GM12878 (cell line): ENCODE results near the gene ZNF334. TPM values are rescaled to one million over a fixed set of nuclear protein-coding genes. Genes with fewer than 3 reads are reported as not detected.
A peak's percentile ranks its signal among the peaks of the same experiment; 100 is the strongest.

Source experiments
- ATAC-seq: fragments of 200-7000 bp; cut with Tn5 transposase; 3 replicates; pipeline ENCODE4 v1.9.1; 2020; ENCODE audit warnings: mild to moderate bottlenecking, moderate library complexity
- BruUV-seq: library from RNA; stranded (reverse); fragments of 400-500 nt; replicated peaks from 2 replicates; lab custom pipeline; 2021; lab: Mats Ljungman, UMichigan
- CTCF ChIA-PET: fragments of 300-600 bp; sonication (Branson Sonifier 250); formaldehyde crosslinking; extraction: SDS; loops from one replicate; lab custom pipeline; 2021; ENCODE audit warnings: inconsistent platforms; lab: Yijun Ruan, JAX
- POLR2A ChIA-PET: fragments of 350-600 bp; formaldehyde crosslinking; extraction: SDS; loops from one replicate; lab custom pipeline; 2021; ENCODE audit warnings: inconsistent platforms; lab: Charles Lee
- RAD21 ChIA-PET: fragments of 300-600 bp; sonication (Branson Sonifier 250); formaldehyde crosslinking; loops from one replicate; lab custom pipeline; 2023; ENCODE audit warnings: antibody characterized with exemption; ENCODE audit not compliant: unreplicated experiment; lab: Charles Lee
- SMC1A ChIA-PET: fragments of 300-600 bp; sonication (Branson Sonifier 250); formaldehyde crosslinking; loops from one replicate; lab custom pipeline; 2023; ENCODE audit not compliant: unreplicated experiment, uncharacterized antibody; lab: Charles Lee
- DNase-seq: peaks from one replicate; pipeline ENCODE4 v3.0.0-alpha.2; 2011; ENCODE audit warnings: low read depth, low spot score
- FAIRE-seq: peaks from 3 replicates; lab custom pipeline; 2011; peaks lifted over from hg19 to GRCh38; lab: Jason Lieb, UNC
- H2AFZ ChIP-seq: 2 replicates; pipeline ENCODE4 v1.6.0; 2011; ENCODE audit warnings: low read depth, low read length, control low read depth; ENCODE audit not compliant: control insufficient read depth
- H3K27ac ChIP-seq: 2 replicates; pipeline ENCODE4 v1.5.1; 2011; ENCODE audit warnings: control low read depth; ENCODE audit not compliant: control insufficient read depth, insufficient read depth
- H3K27me3 ChIP-seq, 2 experiments: replicated peaks in 1 of 2; 2 replicates each; pipeline versions ENCODE4 v1.6.0 to v1.6.1; 2011; ENCODE audit warnings: low read length in 1 of 2; ENCODE audit not compliant: control insufficient read depth in 2 of 2, insufficient read depth in 2 of 2
- H3K36me3 ChIP-seq, 2 experiments: 2 replicates each; pipeline ENCODE4 v1.5.1; 2011; ENCODE audit warnings: low read length in 1 of 2; ENCODE audit not compliant: control insufficient read depth in 2 of 2, insufficient read depth in 2 of 2
- H3K4me1 ChIP-seq: 2 replicates; pipeline ENCODE4 v1.6.1; 2011; ENCODE audit warnings: mild to moderate bottlenecking, low read length, moderate library complexity, mixed read lengths; ENCODE audit not compliant: control insufficient read depth, insufficient read depth
- H3K4me2 ChIP-seq: 2 replicates; pipeline ENCODE4 v1.6.0; 2011; ENCODE audit warnings: control low read depth; ENCODE audit not compliant: control insufficient read depth, insufficient read depth
- H3K4me3 ChIP-seq: fragments of 200-600 bp; sonication (generic); 2 replicates; pipeline ENCODE4 v1.5.1; 2016
- H3K79me2 ChIP-seq: 2 replicates; pipeline ENCODE4 v1.6.0; 2011; ENCODE audit warnings: low read length; ENCODE audit not compliant: control insufficient read depth, insufficient read depth
- H3K9ac ChIP-seq: 2 replicates; pipeline ENCODE4 v1.8.0; 2011; ENCODE audit warnings: low read length, control low read depth, mixed read lengths; ENCODE audit not compliant: control insufficient read depth, insufficient read depth
- H3K9me3 ChIP-seq: replicated peaks from 3 replicates; pipeline ENCODE4 v1.5.1; 2011; ENCODE audit warnings: mild to moderate bottlenecking, low read length; ENCODE audit not compliant: control insufficient read depth, insufficient read depth
- H4K20me1 ChIP-seq: 2 replicates; pipeline ENCODE4 v1.6.0; 2011; ENCODE audit not compliant: control insufficient read depth, insufficient read depth
- ATF2 ChIP-seq: IDR thresholded peaks from 2 replicates; pipeline ENCODE4 v1.6.1; 2012; ENCODE audit warnings: low read length, inconsistent platforms
- CEBPZ ChIP-seq: fragments of 150-350 bp; IDR thresholded peaks from 2 replicates; pipeline ENCODE4 v1.6.1; 2016; ENCODE audit warnings: low read depth, low read length
- E4F1 ChIP-seq: fragments of 450-650 bp; IDR thresholded peaks from 2 replicates; pipeline ENCODE4 v1.6.1; 2018; ENCODE audit warnings: borderline replicate concordance, mild to moderate bottlenecking; ENCODE audit not compliant: partially characterized antibody
- IKZF1 ChIP-seq: fragments of 450-650 bp; conservative IDR thresholded peaks from 2 replicates; pipeline ENCODE4 v1.6.1; 2017; ENCODE audit warnings: antibody characterized with exemption, mild to moderate bottlenecking
- IKZF2 ChIP-seq, 2 experiments: fragments of 450-650 bp; IDR thresholded peaks; 2 replicates each; pipeline ENCODE4 v1.6.1; 2017; ENCODE audit warnings: mild to moderate bottlenecking in 2 of 2, moderate library complexity in 2 of 2
- LARP7 ChIP-seq: fragments of 450-650 bp; IDR thresholded peaks from 2 replicates; pipeline ENCODE4 v1.6.1; 2017; ENCODE audit warnings: mild to moderate bottlenecking
- MEF2B ChIP-seq: fragments of 450-650 bp; IDR thresholded peaks from 2 replicates; pipeline ENCODE4 v1.6.1; 2018; ENCODE audit warnings: mild to moderate bottlenecking, moderate library complexity; ENCODE audit not compliant: partially characterized antibody, poor library complexity, severe bottlenecking
- NFIC ChIP-seq: IDR thresholded peaks from 2 replicates; pipeline ENCODE4 v1.6.1; 2012; ENCODE audit warnings: low read depth, mild to moderate bottlenecking, inconsistent platforms, low read length, moderate library complexity
- RUNX3 ChIP-seq: IDR thresholded peaks from 2 replicates; pipeline ENCODE4 v1.6.1; 2012; ENCODE audit warnings: low read length, inconsistent platforms
- SPI1 ChIP-seq: IDR thresholded peaks from 2 replicates; pipeline ENCODE4 v1.6.1; 2011; ENCODE audit warnings: low read depth, mild to moderate bottlenecking, low read length, moderate library complexity, borderline replicate concordance; ENCODE audit not compliant: insufficient read depth
- USF2 ChIP-seq: IDR thresholded peaks from 2 replicates; pipeline ENCODE4 v1.6.1; 2011; ENCODE audit warnings: low read depth, low read length, improper control_type of control experiment, borderline replicate concordance
- ZNF384 ChIP-seq: IDR thresholded peaks from 2 replicates; pipeline ENCODE4 v1.6.1; 2012; ENCODE audit warnings: low read depth, mild to moderate bottlenecking, low read length, improper control_type of control experiment, borderline replicate concordance
- WGBS: methylation state at CpG from one replicate; pipeline ENCODE4 v1.1.6; 2016; ENCODE audit warnings: low lambda C conversion rate; ENCODE audit not compliant: insufficient replicate concordance, insufficient coverage; ENCODE audit errors: missing lambda C conversion rate; 5-methylcytosine and 5-hydroxymethylcytosine counted together
- in situ Hi-C: fragments of 300-500 bp; cut with MboI; formaldehyde crosslinking; loops from 9 replicates; pipeline ENCODE4 v1.14.3; 2018; ENCODE audit warnings: mixed read lengths
- intact Hi-C: fragments of 100-400 bp; cut with micrococcal nuclease; formaldehyde crosslinking; loops from one replicate; pipeline ENCODE4 v1.14.2; 2022; ENCODE audit not compliant: unreplicated experiment
- polyA plus RNA-seq, 11 experiments: library from polyadenylated mRNA; depleted of rRNA in 4 of 11; unstranded in 6 of 11; stranded (reverse) in 5 of 11; fragments of >200 nt; fragmentation: Nextera tagmentation in 4 of 11; fragmentation: Illumina TruSeq in 1 of 11; extraction: Ambion mirVana in 4 of 11; extraction: Trizol in 1 of 11; gene quantifications; 1 replicate in 1 of 11; 2 replicates in 10 of 11; pipeline versions ENCODE4 v1.2.1 to v1.2.3, GENCODE V29; 2011 to 2016; ENCODE audit warnings: inconsistent platforms in 2 of 11, missing spikeins in 2 of 11, low read depth in 1 of 11
- total RNA-seq, 4 experiments: library from RNA; depleted of rRNA in 3 of 4; stranded (reverse); fragments of >200 nt in 3 of 4; fragmentation: Illumina TruSeq in 1 of 4; extraction: Trizol in 1 of 4; gene quantifications; 2 replicates each; pipeline versions ENCODE4 v1.2.1 to v1.2.3, GENCODE V29; 2013 to 2021

Gene ZNF334
- total and polyA plus RNA-seq, 10 of the 15 experiments (the other 5 are each of a cell fraction or from before 2014, with no cell fraction given) = 0.08 to 2.0 (median 1.2) TPM

- TF ChIP-seq E4F1 (no peak), LARP7 (no peak)
These were observed 32.4 kb upstream of the ZNF334 start (continued) for GRCh38 chr20:46545827-46546138.

- H2AFZ ChIP-seq = peak overlapping the region; percentile 37; the same call in 1 of the 2 replicates
- H3K9ac ChIP-seq = peak overlapping the region; percentile 29; the same call in 1 of the 2 replicates
- no TSS peak for BruUV-seq
- no peaks in the 10 kb centered on the region; the same call in 2 of the 3 replicates for H3K9me3 ChIP-seq
- no peak for DNase-seq
- intact Hi-C loops = no loop called here
- peak overlapping the region; percentile 84 for H3K4me2 ChIP-seq
- ChIA-PET POLR2A (no interaction called here), SMC1A (interaction anchor here (0.7 to 1.8 kb wide), 12 partner anchors 10 to 144 kb away, joined by 3 to 12 read pairs (median 4); partner anchors contain the start of gene TP53RK), CTCF (interaction anchor here (0.6 to 2.7 kb wide), 14 partner anchors 17 to 207 kb away, joined by 3 to 12 read pairs (median 4); partner anchors contain the start of gene TP53RK), RAD21 (interaction anchor here (1.0 to 1.7 kb wide), 6 partner anchors 10 to 141 kb away, joined by 3 to 19 read pairs (median 4); no protein-coding TSS in a partner anchor)
- no peak for FAIRE-seq
- no peaks in the 10 kb centered on the region for H3K36me3 ChIP-seq
- peak; percentile 77 for ATAC-seq
- no peaks in the 10 kb centered on the region for H3K79me2 ChIP-seq
- WGBS = 77% methylated on average over 14 of the region's 14 CpGs
- H3K27ac ChIP-seq = peak overlapping the region; percentile 53; the same call in 1 of the 2 replicates
- H3K4me3 ChIP-seq = no peak overlapping the region
- H4K20me1 ChIP-seq = no peaks in the 10 kb centered on the region
- in situ Hi-C loops = no loop called here
- no peaks in the 10 kb centered on the region for H3K27me3 ChIP-seq
- H3K4me1 ChIP-seq = peaks cover 32% of the 10 kb centered on the region
- TF ChIP-seq SPI1 (peak; percentile 82), IKZF1 (peak; percentile 74), RUNX3 (peak; percentile 89), ATF2 (no peak), NFIC (peak; percentile 35; the same call in 1 of the 2 replicates), USF2 (no peak), ZNF384 (no peak), MEF2B (no peak), IKZF2 (IDR thresholded peaks at IDR 0.05) (peak; percentile 65 to 72), CEBPZ (no peak)
These were observed 31.9 kb upstream of the ZNF334 start for GRCh38 chr20:46545077-46545826.
